ENCODE results near the gene ESPNL.

Gene ESPNL

DNA sequence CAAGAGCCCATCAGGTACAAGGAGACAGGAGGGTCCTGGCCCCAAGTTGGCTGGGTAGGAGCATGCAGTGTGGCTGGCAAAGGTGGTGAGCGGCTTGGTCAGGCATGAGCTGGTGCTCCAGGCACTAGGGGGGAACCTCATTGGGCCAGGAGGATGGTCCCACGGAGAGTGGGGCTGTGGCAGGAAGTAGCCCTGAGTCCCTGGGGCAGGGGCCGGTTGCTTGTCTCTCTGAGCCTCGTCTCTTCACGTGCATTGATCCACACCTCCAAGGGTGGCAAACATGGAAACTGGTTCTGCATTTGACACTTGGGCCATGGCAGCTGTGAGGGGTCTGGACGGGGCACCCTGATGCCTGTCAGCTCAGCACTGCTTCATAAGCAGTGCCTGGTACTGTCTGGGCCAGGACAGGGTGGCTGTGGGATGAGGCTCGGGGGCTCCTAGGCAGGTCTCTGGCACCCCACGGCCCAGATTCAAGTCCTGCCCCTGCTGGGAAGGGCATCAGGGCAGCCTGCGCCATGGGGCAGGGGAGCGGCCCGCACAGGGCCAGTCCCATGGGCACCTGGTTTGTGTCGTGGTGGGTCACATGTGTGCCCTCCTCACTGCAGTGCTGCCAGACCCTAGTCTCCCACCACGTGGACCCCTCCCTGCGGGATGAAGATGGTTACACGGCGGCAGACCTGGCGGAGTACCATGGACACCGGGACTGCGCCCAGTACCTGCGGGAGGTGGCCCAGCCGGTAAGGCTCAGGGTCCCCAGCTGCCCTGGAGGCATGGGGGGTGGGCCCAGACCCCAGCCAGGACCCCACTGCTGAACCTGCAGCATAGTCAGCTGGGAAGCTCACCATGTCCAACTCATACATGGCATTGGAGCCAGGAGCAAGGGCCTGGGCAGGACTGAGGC, 16.4 kb downstream of the ESPNL start:
- no peak for DNase-seq

DNA sequence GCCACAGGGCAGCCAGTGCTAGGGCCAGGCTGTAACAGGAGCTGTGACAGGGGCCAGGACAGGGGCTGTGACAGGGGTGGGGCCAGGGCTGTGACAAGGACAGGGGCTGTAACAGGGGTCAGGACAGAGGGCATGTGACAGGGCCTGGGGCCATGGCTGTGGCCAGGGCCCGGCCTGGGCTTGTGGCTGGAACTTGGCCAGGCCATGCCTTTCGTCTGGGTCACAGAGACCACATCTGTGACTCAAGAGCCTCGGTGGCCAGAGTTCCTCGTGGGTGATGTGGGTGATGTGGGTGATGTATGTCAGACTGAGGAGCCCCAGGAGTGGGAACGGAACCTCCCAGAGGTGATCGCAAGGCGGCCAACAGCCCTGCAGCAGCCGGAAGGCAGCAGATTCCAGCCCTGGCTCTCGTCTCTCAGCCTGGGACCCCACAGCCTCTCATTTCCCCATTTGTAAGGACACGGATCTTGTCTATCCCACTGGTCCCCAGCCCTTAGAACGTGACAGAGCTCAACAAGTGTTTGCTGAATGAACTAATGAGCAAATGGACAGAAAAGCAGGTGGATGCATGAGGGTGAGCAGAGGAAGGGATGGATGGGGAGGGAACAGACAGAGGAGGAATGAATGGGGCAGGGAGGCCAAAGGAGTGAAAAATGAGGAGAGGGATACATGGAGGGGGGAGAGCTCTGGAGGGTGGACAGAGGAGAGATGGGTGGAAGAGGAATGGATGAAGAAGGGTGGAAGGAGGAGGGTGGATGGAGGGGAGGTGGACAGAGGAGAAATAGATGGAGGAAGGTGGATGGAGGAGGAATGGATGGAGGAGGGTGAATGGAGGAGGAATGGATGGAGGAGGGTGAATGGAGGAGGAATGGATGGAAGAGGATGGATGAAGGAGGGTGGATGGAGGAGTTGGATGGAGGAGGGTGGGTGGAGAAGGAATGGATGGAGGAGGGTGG, 17.3 kb downstream of the ESPNL start:
- DNase-seq = no peak

DNA sequence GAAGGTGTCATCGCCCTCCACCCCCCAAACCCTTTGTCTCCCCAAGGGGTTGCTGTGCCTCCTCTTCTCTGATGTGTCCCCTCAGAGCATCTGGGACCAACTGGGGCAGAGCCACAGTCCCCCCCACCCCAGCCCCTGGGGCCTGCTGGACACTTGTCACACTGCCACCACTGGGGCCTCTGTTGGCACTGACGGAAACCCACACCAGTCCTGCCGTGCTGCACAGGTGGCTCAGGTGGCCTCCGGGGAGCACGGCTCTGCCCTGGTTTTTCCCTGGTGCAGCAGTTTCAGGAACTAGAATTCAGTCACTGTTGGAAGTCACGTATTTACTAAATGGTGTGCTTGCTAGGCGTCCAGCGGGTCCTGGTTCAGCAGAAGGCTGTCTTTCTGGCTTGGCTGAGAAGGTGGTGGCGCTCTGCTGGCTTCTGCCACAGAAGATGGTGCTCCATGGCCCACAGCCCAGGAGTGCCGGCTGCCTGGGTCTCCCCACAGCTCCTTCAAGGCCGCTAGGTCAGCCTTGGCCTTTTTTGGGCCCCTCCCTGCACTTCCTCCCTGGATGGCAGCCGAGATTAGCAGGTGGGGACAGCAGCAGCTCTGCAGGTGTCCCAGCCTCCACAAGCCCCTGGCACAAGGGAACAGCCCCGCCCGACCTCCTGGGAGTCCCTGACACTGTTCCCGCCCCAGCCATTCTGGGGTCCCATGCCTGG, 19.8 kb downstream of the ESPNL start:
- no peak for DNase-seq

DNA sequence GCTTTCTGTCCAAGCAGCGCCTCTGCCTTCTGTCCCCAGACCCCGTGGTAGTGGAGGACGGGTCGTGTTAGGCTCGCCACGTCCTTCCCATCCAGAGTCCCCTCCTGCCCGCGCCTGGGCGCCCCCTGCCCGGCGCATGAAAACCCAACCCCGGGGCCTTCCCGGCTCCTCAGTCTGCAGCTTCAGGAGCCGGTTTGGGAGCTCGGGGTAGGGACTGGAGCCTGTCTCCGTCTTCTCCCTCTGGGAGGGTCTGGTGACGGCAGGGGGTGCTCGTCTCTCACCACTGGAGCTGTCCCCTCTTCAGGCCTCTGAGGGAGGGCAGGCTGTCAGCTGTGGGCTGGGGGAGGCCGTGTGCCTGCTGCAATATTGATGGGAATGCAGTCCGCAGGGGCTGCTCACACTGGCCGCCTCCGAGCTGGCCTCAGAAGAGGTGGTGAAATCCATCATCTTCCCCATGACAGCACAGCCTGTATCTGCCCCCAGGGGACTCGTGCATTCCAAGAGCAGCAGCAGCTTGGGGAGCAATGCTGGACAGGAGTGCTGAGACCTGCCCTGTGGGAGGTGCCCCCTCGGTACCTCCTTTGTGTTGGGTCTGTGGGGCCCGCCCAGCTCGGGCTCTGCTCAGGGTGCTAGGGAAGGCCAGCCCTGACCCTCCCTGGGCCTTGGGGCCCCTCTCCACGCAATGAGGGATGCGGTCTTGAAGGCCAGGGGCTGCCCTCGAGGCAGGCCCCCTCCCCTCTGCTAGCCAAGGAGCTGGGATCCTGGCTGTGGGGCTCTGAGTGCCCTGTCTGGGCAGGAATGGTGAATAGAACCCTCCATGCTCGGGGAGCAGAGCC, 20.5 kb downstream of the ESPNL start:
- peak; percentile 74 for DNase-seq

DNA sequence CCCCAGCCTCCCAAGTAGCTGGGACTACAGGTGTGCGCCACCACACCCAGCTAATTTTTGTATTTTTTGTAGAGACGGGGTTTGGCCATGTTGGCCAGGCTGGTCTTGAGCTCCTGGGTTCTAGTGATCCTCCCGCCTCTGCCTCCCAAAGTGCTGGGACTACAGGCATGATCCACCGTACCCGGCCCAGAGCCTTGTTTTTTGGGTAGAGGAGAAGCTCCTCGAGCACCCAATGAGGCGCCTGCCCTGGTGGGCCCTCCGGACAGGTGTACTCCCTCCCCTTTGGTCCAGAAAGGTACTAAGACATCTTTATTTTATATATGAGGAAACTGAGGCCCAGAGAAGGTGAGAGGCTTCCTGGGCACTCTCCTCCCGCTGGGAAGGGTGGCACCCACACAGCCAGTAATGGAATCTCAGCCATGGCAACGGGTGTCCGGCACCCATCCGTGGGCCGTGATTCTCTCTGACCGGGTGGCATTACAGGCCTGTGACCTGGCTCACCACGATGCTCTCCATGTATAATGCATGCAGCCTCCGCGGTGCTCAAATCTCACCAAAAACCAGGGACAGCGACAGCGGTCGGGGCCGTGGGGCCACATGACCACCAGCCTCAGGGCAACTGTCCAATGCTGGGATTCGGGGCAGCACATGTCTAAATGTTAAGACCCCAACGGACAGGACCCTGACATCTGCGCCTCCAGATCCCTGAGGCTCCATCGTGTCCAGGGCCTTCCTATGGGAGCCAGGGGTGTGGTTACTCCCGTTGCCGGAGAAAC, 21.6 kb downstream of the ESPNL start:
- no peak for DNase-seq

DNA sequence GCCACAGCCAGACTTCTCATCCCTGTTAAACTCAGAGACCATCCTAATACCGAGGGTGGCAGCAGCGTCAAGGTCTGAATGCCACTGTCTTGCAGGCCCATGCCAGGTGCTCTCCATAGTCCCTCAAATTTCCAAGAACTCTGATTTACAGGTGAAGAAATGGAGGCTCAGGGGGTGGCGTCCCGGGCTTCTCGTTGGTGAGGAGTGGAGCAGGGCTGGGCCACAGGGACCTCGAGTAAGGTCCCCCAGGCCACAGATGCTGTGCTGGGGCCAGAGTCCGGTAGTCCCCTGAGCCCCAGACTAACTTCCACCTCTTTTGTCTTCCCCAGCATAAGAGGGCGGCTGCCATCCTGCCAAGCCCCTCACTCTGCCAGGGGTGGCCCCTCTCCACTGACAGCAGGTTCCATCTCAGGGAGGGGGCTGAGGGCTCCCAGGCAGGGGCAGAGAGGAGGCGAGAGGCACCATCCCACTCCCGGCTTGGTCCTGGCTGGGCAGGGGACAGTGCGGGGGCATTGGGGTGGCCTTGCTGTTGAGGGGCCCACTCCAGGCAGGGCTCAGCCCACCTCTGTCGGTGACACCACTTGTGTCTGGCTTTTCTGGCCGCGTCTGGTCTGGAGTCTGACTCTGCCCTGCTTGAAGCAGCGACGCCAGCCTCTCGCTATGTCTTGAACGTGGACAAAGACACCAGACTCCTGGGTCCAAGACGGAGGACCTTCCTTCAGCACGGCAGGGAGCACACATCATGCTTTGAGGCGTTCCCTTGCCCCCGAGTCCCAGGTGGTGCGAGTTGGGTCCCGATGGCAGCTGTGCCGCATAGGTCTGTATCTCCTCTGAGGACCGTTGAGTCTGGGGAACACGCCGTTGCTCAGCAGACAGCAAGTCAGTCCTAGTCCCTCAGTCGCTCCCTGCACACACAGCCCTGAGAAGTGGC, 22.4 kb downstream of the ESPNL start:
- no peak for DNase-seq

DNA sequence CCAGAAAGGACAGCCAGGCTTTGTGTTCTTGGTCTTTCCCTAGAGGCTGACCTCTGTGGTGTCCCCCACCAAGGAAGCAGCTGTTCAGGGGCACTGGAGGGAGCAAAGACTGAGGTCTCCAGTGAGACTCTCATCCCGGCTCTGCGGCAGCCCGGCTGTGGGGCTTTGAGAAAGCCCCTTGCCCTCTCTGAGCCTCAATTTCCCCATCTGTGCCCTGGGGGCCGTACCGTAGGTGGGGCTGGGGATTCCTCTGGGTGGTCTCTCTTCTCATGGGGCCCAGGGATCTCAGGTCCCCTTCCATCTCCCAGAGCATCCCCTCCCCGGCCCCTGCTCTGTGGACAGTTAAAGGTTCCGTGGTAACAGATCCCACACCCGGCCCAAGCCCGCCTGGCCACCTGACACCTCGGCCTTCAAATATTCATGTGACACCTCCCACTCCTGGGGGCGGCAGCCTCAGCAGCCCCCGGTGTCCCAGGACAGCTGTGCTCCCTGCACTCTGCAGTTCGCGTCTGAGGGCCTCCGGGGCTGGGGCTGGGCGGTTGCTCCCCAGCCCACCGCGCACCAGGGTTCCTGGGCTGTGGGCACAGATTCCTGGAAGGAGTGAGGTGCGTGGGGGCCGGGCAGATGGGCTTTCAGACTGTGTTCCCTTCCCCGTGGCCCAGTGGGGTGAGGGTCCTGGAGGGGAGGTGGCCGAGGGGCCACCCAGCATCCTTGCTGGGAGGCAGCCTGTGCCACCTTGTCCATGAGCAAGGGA, 23.3 kb downstream of the ESPNL start:
- DNase-seq = no peak

DNA sequence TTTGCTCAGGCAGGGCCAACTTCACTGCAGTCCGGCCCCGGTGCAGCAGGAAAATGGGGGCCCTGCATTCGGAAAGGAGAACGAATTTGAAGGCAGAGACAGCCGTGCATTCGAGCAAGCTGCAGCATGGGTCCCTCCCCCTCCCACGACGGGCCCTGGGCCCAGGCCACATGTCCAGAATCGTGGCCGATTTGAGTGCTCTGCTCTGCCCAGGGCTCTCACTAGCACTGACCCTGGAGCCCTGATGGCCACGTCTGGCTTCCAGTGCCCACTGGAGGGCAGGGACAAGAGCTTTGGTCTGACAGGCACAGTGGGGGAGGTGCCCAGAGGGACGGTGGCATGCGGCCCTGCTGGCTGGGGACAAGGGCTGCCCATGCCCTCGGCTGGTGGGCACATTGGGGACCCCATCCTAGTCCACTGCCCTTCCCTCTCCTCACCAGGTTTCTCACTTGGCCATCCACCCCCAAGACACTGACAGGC, 23.9 kb downstream of the ESPNL start:
- no peak for DNase-seq

DNA sequence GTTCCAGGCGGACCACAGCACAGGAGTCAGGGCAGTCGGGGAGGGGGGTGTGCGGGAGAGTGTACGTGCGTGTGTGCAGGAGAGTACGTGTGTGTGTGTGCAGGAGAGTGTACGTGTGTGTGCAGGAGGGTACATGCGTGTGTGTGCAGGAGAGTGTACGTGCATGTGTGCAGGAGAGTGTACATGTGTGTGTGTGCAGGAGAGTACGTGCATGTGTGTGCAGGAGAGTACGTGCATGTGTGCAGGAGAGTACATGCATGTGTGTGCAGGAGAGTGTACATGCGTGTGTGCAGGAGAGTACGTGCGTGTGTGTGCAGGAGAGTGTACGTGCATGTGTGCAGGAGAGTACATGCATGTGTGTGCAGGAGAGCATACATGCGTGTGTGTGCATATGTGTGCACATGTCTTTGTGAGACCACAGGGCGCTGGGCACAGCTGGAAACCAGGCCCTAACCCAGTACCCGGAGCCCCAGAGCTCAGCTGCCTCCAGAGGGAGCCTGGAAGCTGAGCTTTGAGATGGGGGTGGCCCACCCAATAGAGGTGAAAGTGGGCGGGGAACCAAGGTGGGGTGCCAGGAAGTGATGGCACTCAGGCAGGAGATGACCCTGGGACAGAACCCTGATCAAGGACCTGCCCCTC, 24.5 kb downstream of the ESPNL start:
- DNase-seq = no peak

DNA sequence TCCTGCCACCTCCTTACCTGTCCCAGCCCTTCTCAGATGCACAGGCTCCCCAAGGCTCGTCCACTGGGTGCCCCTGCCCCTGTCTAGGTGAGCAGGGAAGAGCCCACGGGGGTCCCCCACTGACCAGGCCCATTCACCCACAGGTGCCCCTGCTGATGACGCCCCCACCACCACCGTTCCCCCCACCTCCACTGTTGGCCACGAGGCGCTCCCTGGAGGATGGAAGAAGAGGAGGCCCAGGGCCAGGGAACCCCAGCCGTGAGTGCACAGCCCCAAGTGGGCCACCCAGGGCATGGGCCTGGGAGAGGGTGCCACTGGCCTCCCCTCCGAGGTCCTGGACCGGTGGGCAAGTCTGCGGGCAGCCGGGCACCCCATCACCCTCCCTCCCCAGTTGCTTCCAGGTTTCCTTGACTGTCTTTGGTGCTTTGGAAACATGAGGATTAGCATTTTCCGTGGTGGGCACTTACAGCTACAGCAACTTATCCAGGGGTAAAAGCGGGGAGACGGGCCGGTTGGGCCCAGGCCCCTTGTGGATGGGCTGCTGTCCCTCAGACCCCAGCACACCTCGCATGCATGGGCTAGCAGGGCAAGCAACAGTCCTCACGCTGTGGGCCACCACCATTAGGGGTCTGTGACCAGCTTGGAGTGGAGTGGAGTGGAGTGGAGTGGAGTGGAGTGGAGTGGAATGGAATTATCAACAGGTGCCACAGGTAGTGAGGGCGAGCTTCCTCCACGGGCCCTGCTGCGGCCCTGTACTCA, 25.2 kb downstream of the ESPNL start:
- no peak for DNase-seq

DNA sequence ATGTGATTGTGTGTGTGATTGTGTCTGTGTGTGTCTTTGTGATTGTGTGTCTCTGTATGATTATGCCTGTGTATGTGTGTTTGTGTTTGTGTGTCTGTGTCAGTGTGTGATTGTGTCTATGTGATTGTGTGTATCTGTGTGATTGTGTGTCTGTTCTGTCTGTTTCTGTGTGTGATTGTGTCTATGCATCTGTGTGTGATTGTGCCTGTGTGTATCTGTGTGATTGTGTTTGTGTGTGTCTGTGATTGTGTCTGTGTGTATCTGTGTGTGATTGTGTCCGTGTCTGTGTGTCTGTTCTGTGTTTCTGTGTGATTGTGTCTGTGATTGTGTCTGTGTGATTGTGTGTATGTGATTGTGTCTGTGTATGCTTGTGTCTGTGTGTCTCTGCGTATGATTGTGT, 26.2 kb downstream of the ESPNL start:
- no peak for DNase-seq

DNA sequence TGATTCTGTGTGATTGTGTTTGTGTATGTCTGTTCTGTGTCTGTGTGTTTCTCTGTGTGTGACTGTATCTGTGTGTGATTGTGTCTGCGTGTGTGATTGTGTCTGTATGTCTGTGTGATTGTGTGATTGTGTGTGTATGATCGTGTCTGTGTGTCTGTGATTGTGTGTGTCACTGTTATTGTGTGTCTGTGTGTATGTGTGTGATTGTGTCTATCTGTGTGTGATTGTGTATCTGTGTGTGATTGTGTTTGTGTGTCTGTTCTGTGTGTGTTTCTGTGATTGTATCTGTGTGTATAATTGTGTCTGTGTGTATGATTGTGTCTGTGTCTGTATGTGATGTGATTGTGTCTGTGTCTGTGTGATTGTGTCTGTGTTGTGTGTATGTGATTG, 26.6 kb downstream of the ESPNL start:
- DNase-seq = no peak

DNA sequence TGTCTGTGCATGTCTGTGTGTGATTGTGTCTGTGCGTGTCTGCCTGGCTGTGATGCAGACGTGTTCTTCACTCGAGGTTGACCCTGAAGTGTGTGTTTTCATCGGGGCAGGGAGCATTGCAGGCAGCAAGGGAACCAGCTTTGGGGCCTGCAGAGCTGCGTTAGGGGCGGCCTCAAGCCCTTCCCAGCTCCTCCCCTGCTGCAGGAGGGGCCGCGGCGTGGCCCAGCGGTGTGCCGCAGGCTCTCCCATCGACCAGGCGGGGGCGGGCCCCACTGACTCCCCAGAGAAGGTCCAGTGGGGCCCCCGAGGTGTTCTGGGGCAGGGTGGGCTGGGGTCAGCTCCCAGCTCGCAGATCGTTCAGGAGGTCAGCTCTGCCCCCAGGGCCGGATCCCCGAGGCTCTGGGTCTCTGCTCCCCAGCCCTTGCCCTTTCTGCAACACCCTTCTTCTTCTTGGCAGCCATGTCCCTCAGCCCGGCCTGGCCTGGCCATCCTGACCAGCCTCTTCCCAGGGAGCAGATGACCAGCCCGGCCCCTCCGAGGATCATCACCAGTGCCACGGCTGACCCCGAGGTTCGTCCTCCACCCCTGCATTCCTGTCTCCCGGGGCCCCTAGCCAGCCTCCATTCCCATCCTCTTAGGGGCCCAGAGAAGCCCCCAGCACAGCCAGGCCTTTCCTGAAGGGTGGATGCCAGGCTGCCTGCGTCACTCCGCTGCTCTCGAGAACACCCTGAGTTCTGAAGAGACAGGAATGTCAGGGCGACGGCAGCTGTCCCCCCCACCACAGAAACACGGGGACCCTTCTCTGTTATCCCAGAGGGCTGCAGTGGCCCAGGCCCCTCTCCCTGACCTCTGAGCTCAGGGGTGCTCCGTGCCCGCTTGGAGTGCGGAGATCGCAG, 27.3 kb downstream of the ESPNL start:
- DNase-seq = peak; percentile 80

DNA sequence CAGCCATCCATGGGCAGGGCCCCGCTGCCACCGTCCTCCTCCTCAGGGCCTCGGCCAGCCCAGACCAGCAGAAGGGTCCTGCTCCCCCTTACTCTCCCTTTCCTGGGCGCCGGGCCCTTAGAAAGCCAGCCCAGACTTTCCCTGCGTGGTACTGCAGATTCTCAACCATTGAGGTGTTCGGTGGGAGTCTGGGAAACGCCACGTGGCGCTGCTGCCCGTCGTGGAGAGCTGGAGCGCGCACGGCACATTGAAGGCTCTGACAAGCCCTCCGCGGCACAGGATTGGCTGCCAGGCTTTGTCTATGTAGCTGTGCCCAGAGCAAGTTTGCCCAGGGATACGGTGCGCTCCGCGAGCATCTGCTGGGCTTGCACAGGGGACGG, 27.9 kb downstream of the ESPNL start:
- no peak for DNase-seq

DNA sequence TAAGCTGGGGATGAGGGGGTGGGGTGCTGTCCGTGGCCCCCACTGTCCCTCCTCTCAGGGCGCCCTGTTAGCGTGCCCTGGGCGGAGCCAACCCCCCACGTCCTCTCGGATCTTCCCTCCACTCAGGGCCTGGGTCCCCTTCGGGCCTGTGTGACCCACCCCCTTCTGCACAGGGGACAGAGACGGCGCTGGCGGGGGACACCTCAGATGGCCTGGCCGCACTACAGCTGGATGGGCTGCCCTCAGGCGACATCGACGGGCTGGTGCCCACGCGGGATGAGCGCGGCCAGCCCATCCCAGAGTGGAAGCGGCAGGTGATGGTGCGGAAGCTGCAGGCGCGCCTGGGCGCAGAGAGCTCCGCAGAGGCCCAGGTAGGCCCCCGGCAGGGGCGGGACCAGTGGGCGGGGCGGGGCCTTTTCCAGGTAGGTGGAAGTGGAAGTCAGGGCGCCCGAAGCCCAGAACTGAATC, 28.4 kb downstream of the ESPNL start:
- no peak for DNase-seq

DNA sequence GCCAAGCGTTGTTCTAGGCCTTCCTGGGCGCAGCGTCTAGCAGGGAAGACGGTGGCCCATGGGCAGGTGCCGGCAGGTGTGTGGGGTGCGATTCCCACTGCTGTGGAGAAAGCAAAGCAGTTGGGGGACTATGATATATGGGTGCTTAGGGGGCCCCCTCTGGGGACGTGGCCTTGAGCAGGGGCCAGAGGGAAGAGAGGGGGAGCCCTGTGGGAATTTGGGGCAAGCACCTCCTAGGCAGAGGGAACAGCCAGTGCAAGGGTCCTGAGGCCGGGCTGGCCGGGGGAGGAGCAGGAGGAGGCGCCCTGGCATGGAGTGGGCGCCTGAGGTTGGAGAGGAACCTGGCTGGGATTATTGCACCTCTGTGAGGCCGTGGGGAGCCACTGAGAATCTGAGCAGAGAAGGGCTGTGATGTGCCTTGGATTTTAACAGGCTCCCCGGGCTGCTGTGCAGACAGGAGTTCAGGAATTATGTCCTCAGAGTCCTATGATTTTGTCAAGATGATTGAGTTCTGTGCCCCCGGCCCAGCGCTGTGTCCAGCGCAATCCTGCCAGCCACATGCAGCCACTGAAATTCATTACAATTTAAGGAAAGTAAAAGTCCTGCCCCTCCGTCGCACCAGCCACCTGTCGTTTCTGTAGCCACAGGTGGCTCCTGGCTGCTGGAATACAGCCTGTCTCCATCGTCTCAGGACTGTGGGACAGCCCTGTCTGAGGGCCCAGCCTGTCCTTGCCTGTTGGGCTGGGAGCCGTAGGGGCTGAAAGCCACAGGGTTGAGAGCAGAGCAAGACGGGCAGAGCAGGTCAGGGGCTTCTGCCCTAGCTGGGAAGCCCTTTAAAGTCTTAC, 29.2 kb downstream of the ESPNL start:
- DNase-seq = no peak

Data from eye (tissue), 1 donor.